HG03139 (cell line): ENCODE measurements around the gene C6orf89.
"Not testable (repeated sequence)": the region's sequence is repeated elsewhere in the genome, so short reads cannot be mapped to it uniquely, and the experiment has no call there.

Experiments used
- ATAC-seq: cut with Tn5 transposase; IDR thresholded peaks from one replicate; pipeline ENCODE4 v1.9.1; 2021; ENCODE audit not compliant: unreplicated experiment

Gene C6orf89

GRCh38 chr6:36945301-36945700 is 59.5 kb downstream of the C6orf89 start:
- no peak for ATAC-seq

- ATAC-seq: no peak
These were observed 60.8 kb downstream of the C6orf89 start for GRCh38 chr6:36946526-36946925.

- no peak for ATAC-seq
These were observed 62.0 kb downstream of the C6orf89 start for GRCh38 chr6:36947570-36948351.

GRCh38 chr6:36949076-36949475 is 63.3 kb downstream of the C6orf89 start:
- ATAC-seq: not testable (repeated sequence)

- ATAC-seq: no peak
These were observed 63.9 kb downstream of the C6orf89 start for GRCh38 chr6:36949636-36950035.

GRCh38 chr6:36953931-36954261 is 68.1 kb downstream of the C6orf89 start:
- ATAC-seq: no peak

- ATAC-seq: no peak
These were observed 68.6 kb downstream of the C6orf89 start, which contains the start of gene PI16 for GRCh38 chr6:36954262-36954931. Gene PI16 (plus strand): TSS chr6:36954738. CDS start chr6:36954761, 23 bp downstream.

GRCh38 chr6:36955136-36955535 is 69.4 kb downstream of the C6orf89 start:
- ATAC-seq: no peak

- no peak for ATAC-seq
These were observed 70.1 kb downstream of the C6orf89 start for GRCh38 chr6:36955671-36956445.

- no peak for ATAC-seq
These were observed 70.7 kb downstream of the C6orf89 start for GRCh38 chr6:36956446-36956820.

- no peak for ATAC-seq
These were observed 72.1 kb downstream of the C6orf89 start for GRCh38 chr6:36957773-36958271.

- ATAC-seq: no peak
These were observed 73.2 kb downstream of the C6orf89 start for GRCh38 chr6:36958775-36959554.

- no peak for ATAC-seq
These were observed 74.0 kb downstream of the C6orf89 start for GRCh38 chr6:36959555-36960250.

- no peak for ATAC-seq
These were observed 76.0 kb downstream of the C6orf89 start for GRCh38 chr6:36961441-36962435.

- ATAC-seq: no peak
These were observed 77.1 kb downstream of the C6orf89 start for GRCh38 chr6:36962874-36963273.

- no peak for ATAC-seq
These were observed 77.9 kb downstream of the C6orf89 start for GRCh38 chr6:36963451-36964290.

GRCh38 chr6:36964349-36964748 is 78.6 kb downstream of the C6orf89 start:
- no peak for ATAC-seq

GRCh38 chr6:36964908-36965307 is 79.2 kb downstream of the C6orf89 start:
- ATAC-seq: no peak
